ENCODE data around the gene EVC.

The EVC gene

DNA sequence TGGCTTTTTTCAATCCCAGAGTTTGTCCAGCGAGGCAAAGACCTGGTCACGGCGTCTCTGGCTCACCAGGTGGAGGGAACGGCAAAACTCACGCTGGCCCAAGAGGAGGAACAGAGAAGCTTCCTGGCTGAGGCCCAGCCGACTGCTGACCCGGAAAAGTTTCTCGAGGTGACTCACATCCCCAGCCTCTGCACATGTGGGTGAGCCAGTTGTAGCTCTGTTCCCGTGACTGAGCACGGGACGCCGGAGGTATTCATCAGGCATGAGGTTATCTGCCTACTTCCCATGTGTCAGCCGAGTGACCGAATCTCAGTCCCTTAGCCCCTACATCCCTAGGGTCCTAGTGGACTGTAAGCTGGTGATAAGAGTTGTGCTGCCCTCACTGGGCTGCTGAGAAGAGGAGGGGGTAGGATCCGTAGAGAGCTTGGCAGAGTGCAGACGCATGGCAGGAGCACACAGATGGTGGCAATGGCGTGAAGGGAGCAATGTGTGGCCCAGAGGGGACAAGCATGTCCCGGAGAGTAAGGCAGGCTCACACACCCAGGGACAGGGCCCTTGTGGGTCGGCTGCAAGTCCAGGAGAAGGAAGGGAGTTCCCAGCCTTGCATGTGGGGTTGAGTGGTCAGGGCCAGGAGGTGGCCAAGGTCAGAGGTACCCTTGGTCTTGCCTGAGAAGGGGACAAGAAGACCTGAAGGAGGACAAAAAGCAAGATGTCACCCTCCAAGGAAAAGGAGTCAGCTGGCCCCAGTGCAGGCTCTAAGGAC lies 42.9 kb downstream of the EVC start:
- in situ Hi-C loops (cut with HindIII; ENCODE audit: low sequenced_read_pairs) = loop anchor here (5.0 kb wide), 1 partner anchor 37 kb away; no protein-coding TSS in a partner anchor

DNA sequence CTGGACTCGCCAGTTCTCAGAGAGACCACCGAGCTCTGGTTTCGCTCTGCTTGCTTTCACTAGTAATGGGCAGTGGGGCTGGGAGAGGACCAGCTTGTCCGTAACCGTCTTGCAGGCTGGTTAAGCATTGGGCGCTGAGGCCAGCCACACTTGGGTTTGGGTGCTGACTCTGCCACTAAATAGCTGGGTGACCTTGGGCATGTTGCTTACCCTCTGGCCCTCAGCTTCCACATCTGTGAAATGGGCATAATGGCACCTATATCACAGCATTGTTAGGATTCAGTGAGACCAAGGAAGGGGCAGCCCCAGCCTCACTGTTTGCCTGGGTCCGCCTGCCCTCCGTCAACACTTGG lies 43.5 kb downstream of the EVC start:
- in situ Hi-C loops (cut with HindIII; ENCODE audit: low sequenced_read_pairs) = loop anchor here (5.0 kb wide), 1 partner anchor 37 kb away; no protein-coding TSS in a partner anchor

DNA sequence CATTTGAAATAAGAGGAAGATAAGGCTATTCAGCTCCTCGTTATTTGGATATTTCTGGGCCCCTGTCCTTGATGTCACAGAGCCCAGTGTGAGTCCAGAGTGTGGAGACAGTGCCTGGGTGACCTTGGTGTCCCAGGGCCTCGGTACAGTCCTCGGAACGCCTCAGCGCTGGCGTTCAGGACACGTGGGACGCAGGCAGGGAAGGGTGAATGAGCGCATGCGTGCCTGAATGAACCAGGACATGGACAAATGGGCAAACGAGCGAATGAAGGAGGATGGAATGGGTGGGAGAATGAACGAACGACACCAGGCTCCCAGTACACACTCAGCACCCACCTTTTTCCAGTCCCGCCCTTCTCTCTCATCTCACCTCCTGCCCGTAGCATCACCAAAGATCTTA lies 44.2 kb downstream of the EVC start:
- in situ Hi-C loops (cut with HindIII; ENCODE audit: low sequenced_read_pairs) = no loop called here

DNA sequence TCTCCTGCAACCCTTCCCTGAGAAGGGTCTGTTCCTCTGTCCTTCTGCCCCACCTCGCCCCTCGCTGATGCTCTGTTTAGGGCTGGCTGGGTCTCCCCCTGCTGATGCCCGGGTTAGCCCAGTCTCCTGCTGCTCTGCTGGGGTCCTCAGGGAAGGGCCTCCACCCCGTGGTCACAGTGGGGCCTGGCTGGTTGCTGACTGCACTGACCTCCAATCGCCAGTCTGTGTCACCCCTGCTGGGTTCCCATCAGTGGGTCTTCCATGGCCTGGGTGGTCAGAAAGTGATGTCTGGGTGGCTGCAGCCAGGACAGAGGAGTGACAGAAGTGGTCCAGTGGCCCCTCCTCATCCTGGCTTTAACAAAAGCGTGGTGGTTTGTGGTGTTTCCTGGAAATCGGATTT lies 44.7 kb downstream of the EVC start:
- in situ Hi-C loops (cut with HindIII; ENCODE audit: low sequenced_read_pairs) = no loop called here

DNA sequence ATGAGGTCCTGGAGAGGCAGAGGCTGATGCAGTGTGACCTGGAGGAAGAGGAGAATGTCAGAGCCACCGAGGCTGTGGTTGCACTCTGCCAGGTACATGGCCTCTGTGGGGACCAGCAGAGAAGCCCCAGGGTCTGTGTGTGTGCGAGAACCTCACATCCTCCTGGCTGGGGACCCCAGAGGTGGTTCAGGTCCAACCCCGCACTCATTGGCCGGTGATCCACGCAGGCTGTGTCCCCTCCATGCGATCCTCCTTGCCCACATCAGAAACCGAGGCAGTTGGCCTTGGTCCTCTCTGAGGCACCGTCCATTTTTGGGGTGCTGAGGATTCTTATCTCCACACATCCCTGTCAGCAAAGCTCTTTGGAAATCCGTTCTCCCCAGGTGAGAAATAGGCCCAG lies 45.3 kb downstream of the EVC start:
- in situ Hi-C loops (cut with HindIII; ENCODE audit: low sequenced_read_pairs) = no loop called here

DNA sequence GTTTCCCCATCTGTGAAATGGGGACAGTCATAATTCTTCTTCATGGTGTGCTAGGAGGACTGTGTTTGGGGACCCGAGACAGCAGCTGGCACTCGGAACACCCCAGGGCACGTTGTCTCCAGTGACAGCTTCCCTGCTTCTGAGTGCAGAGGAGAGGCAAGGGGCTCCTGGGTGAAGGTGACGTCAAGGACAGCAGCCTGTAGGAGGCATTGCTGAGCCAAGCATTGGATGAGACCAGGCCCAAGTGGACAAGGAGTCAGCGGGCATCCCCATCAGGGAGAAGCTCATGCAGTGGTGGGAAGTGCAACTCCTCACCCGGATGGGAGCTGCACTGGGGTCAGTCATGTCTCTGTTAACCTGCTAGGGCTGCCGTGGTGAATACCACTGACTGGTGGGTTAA lies 46.1 kb downstream of the EVC start:
- in situ Hi-C loops (cut with HindIII; ENCODE audit: low sequenced_read_pairs) = no loop called here

DNA sequence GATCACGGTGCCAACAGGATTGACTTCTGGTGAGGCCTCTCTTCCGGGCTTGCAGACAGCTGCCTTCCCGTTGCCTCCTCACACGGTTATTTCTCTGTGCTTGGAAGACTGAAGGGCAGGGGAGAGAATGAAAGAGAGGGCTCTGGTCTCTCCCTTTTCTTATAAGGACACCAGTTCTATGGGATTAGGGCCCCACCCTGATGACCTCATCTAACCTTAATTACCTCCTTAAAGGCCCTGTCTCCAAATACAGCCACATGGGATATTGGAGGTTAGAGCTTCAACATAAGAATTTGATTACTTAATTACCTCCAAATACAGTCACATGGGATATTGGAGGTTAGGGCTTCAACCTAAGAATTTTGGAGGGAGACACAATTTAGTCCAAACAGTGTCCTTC lies 46.5 kb downstream of the EVC start:
- in situ Hi-C loops (cut with HindIII; ENCODE audit: low sequenced_read_pairs) = no loop called here

DNA sequence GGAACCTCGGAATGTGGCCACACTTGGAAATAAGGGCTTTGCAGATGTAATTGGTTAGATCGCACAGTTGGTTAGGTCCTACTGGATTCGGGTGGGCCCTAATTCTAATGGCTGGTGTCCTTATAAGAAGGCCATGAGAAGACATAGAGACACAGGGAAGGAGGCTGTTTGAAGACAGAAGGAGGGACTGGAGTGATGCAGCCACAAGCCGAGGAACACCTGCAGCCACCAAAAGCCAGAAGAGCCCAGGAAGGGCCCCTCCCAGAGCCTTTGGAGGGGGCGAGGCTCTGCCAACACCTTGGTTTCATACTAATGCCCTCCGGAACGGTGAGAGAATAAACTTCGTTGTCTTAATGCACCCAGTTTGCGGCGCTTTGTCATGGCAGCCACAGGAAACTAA lies 47.0 kb downstream of the EVC start:
- in situ Hi-C loops (cut with HindIII; ENCODE audit: low sequenced_read_pairs) = no loop called here

DNA sequence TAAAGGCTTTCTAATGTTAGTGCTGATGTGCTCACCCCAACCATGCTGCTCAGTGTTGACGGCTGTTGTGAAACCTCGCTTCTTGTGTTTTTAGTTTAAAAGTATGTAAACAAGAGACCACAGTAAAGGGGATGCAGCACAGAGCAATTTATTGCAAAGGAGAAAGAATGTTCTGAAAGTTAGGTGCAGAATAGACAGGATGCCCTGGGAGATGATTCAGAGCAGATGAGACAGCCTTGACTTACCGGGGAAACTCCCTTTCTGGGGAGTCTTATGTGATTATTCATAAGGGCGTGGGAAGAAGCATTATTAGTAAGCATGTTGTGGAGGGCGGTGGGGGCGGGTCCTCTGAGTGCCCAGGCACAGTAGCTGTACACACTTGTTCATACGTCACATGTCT lies 47.7 kb downstream of the EVC start:
- in situ Hi-C loops (cut with HindIII; ENCODE audit: low sequenced_read_pairs) = no loop called here

DNA sequence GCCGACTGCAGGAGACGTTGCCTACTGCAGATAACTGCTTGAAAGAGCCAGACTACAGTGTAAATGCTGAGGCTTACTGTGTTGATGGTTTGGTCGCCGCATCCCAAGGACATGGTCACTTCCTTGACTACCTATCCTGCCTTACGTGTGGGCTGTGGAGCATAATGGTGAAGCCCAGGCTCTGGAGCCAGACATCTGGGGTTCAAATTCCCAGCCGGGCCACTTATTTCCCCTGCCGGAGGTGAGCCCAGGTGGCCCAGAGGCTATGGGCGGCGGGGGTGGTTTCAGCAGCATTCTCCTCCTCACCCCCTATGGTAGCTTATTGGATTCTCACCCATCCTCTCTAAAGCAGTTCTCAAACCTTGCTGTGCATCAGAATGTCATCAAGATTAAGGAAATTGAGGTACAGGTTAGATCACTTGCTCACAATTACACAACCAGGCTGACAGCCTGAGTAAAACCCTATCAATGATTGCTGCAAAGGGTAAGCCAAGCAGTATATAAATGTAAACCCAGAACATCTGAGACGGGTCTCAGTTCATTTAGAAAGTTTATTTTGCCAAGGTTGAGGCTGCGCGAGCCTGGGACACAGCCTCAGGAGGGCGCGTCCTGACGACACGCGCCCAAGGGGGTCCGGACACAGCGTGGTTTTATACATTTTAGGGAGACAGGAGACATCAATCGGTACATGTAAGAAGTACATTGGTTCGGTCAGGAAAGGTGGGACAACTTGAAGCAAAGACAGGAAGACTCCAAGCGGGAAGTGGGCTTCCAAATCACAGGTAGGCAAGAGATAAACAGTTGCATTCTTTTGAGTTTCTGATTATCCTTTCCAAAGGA lies 48.5 kb downstream of the EVC start:
- in situ Hi-C loops (cut with HindIII; ENCODE audit: low sequenced_read_pairs) = no loop called here

DNA sequence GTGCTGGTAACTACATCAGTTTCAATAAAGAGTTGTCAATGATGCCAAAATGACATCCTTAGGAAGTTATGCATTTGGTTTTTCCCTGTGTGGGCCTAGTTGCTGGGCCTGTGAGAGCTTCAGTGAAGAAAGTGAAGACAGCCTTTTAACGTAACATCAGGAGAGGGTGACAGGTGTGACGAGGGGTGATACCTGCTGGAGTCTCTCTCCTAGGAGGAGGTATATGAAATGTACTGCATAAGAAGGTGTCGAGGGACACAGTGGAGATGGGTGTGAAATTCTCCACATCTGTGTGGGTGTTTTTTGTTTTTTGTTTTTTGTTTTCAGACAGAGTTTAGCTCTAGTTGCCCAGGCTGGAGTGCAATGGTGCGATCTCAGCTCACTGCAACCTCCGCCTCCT lies 49.2 kb downstream of the EVC start:
- in situ Hi-C loops (cut with HindIII; ENCODE audit: low sequenced_read_pairs) = no loop called here

DNA sequence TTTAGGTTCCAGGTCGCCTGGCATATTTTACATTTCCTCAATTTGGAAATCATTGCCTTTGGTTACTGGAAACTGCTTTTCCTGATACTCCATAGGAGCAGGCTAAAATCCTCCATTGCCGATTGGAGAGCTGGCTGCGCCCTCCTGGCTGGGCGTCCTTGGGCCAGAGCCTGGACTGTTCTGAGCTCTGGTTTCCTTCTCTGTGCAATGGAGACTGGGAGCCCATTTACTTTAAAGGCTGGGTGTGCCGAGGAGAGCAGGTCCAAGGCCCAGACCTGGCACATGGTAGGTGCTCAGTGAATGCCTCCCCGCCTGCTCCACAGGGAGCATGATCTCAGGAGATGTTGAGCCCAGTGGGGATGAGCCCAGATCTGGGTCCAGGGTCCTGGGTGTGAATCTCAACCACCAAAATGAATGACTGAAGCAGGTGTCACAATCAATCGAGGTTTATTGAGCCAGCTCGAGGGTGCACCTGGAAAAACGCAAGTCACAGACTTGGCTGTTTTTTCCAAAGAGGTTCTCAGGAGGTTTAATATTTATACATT lies 50.0 kb downstream of the EVC start:
- in situ Hi-C loops (cut with HindIII; ENCODE audit: low sequenced_read_pairs) = no loop called here

DNA sequence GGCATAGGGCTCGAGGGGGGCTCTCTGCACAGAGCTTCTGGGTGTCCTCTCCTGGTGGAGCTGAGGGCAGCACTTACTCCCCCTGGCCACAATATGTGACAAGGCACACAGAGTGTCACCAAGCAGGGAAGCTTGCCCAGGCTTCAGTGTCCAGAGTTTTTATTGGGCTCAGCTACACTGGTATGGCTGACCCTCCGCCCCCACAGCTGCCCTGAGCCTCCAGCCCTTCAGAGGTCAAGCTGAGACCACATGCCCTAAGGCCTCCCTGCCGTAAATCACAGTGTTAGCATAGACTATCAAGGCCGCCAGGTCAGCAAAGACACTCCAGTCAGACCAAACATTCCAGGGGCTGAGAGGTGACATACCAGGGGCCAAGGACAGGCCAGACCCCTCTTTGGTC lies 59.0 kb downstream of the EVC start:
- in situ Hi-C loops (cut with HindIII; ENCODE audit: low sequenced_read_pairs) = loop anchor here (5.0 kb wide), 1 partner anchor 47 kb away; no protein-coding TSS in a partner anchor

DNA sequence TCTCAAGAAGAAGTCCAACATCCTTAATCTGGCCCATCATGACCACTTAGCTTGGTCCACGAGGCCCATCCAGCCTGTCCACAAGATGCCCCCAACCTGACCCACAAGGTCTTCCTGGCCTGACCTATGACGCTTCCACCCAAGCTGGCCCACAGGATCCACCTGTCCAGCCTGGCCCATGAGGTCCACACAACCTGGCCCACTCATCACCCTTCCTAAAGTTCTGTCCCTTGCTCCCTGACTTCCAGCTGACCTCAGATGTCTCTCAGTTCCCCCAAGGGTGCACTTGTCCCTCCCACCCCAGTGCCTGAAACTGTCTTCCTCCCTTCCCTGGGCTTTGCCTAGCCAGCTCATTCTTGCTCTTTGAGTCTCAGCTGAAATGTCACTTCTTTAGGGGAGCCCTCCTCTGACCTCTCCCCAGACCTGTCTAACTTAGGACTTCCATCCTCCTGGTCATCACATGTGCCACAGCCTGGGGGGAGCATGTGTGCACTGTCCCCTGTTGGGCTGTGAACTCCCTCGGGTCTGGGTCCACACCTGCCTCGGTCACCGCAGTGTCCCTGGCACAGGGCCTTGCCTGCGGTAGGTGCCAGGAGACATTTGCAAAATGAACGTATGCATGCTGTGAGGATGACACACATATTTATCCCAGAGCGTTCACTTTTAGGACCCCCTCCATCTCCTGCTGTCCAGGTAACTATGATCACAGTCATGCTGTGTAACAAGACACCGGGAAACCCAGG lies 61.7 kb downstream of the EVC start:
- in situ Hi-C loops (cut with HindIII; ENCODE audit: low sequenced_read_pairs) = loop anchor here (5.0 kb wide), 1 partner anchor 45 kb away; no protein-coding TSS in a partner anchor

DNA sequence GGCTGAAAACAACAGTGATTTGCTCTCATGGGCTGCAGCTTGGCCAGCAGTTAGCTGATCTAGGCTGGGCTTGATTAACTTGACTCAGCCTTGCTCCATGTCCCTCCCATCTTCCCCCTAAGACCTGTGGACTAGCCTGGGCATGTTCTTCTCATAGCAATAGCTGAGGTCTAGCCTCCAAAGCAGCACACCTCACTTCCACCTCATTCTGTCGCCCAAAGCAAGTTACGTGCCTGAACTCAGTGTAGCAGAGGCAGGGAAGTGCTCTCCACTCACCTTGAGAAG lies 62.2 kb downstream of the EVC start:
- in situ Hi-C loops (cut with HindIII; ENCODE audit: low sequenced_read_pairs) = loop anchor here (5.0 kb wide), 1 partner anchor 44 kb away; no protein-coding TSS in a partner anchor

DNA sequence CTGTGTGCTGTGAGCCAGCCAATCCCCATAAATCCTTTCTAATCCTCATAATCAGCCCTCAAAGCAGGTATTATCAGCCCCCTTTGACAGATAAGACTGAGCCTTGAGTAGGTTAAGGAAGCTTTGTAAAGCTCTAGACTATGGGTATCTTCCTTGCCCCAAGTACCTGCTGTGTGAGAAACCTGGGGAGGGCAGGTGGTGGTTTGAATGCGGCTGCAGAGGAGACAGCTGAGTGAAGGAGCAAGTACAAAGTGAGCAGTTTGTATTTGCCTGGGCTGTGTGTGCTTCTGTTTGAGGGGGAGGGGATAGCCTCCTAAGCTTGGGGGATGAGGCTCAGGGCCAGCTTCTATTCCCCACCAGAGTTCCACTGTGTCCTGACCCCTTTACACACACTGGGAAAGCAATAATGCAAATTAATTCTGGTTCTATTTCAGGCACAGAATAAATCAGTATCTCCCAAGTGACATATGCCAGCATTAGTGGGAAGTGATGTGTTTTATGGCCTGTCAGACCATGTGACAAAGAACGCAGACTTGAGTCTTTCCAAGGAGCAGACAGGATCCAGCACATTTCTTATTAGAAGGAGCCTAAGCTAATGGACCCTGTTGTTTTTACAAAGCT lies 63.5 kb downstream of the EVC start:
- in situ Hi-C loops (cut with HindIII; ENCODE audit: low sequenced_read_pairs) = loop anchor here (5.0 kb wide), 1 partner anchor 43 kb away; no protein-coding TSS in a partner anchor

DNA sequence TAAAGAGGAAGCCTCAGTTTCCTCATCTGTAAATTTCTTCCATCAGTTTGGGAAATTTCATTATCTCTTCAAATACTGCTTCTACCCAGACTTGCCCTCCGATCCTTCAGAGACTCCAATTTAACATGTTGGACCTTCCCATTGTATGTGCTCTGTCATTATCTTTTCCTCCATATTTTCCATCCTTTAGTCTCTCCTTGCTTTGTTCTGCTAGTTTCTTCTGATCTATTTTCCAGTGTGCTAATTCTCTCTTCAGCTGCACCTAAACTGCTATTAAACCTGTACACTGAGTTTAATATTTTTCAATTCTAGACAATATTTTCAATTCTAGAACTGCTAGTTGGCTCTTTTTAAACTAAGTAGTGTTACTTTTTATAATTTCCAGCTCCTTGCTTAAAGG lies 65.5 kb downstream of the EVC start:
- in situ Hi-C loops (cut with HindIII; ENCODE audit: low sequenced_read_pairs) = no loop called here

DNA sequence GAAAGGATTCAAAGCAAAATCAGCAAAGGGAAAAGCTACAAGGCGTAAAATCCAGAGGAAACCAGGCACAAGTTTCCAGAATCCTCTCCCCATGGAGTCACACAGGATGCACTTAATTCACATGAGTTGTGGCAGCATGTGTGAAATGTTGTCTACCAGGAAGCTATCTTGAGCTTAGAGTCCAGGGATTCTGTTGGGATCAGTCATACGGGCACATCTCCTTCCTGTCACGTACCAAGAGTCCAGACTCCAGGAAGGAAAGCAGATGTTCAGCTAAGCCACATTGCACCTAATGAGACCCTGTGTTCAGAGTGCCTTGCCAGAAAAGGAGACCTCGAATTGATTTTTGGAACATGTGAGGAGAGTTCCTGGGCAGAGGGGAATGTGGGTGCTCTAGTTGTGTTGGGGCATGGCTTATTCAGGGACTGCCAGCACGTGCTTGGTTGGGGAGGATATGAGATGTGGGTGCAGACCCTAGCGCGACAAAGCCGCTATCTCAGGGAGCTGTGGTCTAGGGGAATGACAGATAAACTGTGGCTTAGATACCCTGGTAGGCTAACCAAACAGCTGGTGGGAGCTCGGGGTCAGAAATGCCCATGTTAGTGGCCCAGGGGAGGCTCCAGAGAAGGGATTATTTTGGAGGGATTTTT lies 70.0 kb downstream of the EVC start:
- in situ Hi-C loops (cut with HindIII; ENCODE audit: low sequenced_read_pairs) = loop anchor here (5.0 kb wide), 1 partner anchor 99 kb away; no protein-coding TSS in a partner anchor

DNA sequence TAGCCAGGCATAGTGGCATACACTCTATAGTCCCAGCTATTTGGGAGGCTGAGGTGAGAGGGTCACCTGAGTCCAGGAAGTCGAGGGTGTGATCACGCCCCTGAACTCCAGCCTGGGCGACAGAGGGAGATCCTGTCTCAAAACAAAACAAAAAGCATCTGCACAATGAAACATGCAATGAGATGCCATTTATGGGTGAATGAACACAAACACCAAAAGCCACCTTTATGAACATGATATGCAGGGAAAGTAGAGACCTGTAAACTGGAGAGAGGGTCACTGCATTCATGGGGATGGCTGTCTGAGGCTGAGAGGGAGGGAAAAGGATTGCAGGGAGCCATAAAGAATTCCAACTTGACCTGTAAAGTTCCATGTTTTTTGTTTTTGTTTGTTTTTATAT lies 70.7 kb downstream of the EVC start:
- in situ Hi-C loops (cut with HindIII; ENCODE audit: low sequenced_read_pairs) = loop anchor here (5.0 kb wide), 1 partner anchor 99 kb away; no protein-coding TSS in a partner anchor

DNA sequence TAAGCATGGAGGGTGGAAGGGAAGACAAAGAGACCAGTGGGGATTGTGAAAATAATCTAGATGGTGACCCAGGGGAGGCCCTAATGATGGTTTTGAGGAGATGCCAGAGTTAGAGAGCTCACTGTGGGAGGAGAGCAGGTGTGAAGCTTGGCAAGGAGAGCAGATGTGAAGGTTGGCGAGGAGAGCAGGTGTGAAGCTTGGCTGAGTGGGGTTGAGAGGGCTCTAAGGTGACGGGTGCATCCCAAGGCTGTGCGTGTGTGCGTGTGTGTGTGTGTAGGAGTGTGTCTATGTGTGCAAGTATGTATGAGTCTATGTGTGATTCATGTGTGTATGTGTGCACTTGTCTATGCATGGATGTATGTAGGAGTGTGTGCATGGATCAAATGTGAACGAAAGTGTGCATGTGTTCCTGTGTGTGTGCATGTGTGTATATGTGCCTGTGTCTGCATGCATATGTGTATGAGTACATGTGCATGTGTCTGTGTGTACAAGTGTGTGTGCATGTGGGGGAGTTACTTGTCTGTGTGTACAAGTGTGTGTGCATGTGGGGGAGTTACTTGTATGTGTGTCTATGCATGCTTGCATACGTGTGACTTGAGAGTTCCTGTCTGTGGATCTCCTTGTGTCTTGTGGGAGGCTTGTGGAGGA lies 72.0 kb downstream of the EVC start:
- in situ Hi-C loops (cut with HindIII; ENCODE audit: low sequenced_read_pairs) = loop anchor here (5.0 kb wide), 1 partner anchor 101 kb away; no protein-coding TSS in a partner anchor

Measured in endothelial cell of hepatic sinusoid (primary cell).